Heart left ventricle (tissue), 16 donors: Measurements from ENCODE around the gene WNT10A. TPM values are rescaled to one million over a fixed set of nuclear protein-coding genes. Genes with fewer than 3 reads are reported as not detected.

ENCODE experiments used
- ATAC-seq, 4 donors: fragments of 200-7000 bp; cut with Tn5 transposase; one replicate each; pipeline ENCODE4 v1.9.1; 2020 to 2022; ENCODE audit warnings: moderate library complexity in 4 of 4, mild to moderate bottlenecking in 3 of 4, moderate number of reproducible peaks in 1 of 4
- DNase-seq, 5 donors: peaks; one replicate each; pipeline ENCODE4 v3.0.0-alpha.2; 2020
- H3K27ac ChIP-seq, 12 donors: fragments of 200-600 bp; sonication (generic) in 4 of 12; one replicate each; pipeline versions ENCODE4 v1.5.0 to v1.8.0; 2016 to 2022; ENCODE audit warnings: mild to moderate bottlenecking in 2 of 12
- H3K27me3 ChIP-seq, 9 donors: fragments of 200-600 bp; sonication (generic) in 2 of 9; one replicate each; pipeline versions ENCODE4 v1.5.1 to v1.8.0; 2016 to 2022; ENCODE audit warnings: mild to moderate bottlenecking in 3 of 9
- H3K36me3 ChIP-seq, 9 donors: fragments of 200-600 bp; sonication (generic) in 2 of 9; one replicate each; pipeline versions ENCODE4 v1.5.0 to v1.8.0; 2018 to 2022; ENCODE audit warnings: mild to moderate bottlenecking in 2 of 9
- H3K4me1 ChIP-seq, 12 donors: fragments of 200-600 bp; sonication (generic) in 4 of 12; one replicate each; pipeline versions ENCODE4 v1.5.0 to v1.8.0; 2016 to 2022; ENCODE audit warnings: mild to moderate bottlenecking in 3 of 12
- H3K4me3 ChIP-seq, 12 donors: fragments of 200-600 bp; sonication (generic) in 4 of 12; one replicate each; pipeline versions ENCODE4 v1.5.0 to v1.8.0; 2017 to 2022; ENCODE audit warnings: mild to moderate bottlenecking in 9 of 12, moderate library complexity in 4 of 12
- H3K9me3 ChIP-seq, 12 donors: fragments of 200-600 bp; sonication (generic) in 4 of 12; one replicate each; pipeline versions ENCODE4 v1.5.0 to v1.8.0; 2016 to 2022; ENCODE audit warnings: mild to moderate bottlenecking in 1 of 12
- CTCF ChIP-seq, 12 donors: fragments of 200-600 bp; sonication (generic) in 4 of 12; IDR thresholded peaks; one replicate each; pipeline versions ENCODE4 v1.5.0 to v1.8.0; 2018 to 2022; ENCODE audit warnings: antibody characterized with exemption in 12 of 12, mild to moderate bottlenecking in 5 of 12
- POLR2A ChIP-seq, 2 donors: fragments of 450-650 bp; IDR thresholded peaks; one replicate each; pipeline ENCODE4 v1.6.1; 2017; ENCODE audit warnings: antibody characterized with exemption in 2 of 2, mild to moderate bottlenecking in 2 of 2, moderate library complexity in 2 of 2
- WGBS, 4 donors: extraction: QIAGEN DNeasy Blood & Tissue Kit in 2 of 4; methylation state at CpG; one replicate each; pipeline versions ENCODE4 v1.1.5 to v1.1.7; 2013 to 2018; 5-methylcytosine and 5-hydroxymethylcytosine counted together
- intact Hi-C, 10 donors: fragments of 100-400 bp; cut with DNase I; formaldehyde crosslinking; loops; one replicate each; pipeline versions ENCODE4 v1.11.1 to v1.14.2; 2022
- polyA plus RNA-seq, 2 donors: library from polyadenylated mRNA; stranded (reverse); fragments of 200-250 nt; gene quantifications; one replicate each; pipeline ENCODE4 v1.2.3, GENCODE V29; 2013
- total RNA-seq, 9 donors: library from RNA; depleted of rRNA in 2 of 9; stranded (reverse); fragments of >200 nt in 2 of 9; fragmentation: NEBNext Ultra II Directional in 3 of 9; extraction: Animal tissue kit (Norgen Biotek cat#: 25700) in 3 of 9; gene quantifications; one replicate each; pipeline versions ENCODE4 v1.1.0 to v1.2.4, GENCODE V29; 2016 to 2023
- donor health status: ischemic (EF 13 %, LVEDD 7.1; RV severe dilation, severe dysfunction).
- donor health status: healthy with polysubstance abuse.
- donor health status: DM: no; HTN: yes; CAD: no.
- donor health status: DM: no; HTN: no; CAD: no.
- donor health status: ischemic (EF 25% LVEDD 6.9; RV normal size, moderate dysfunction).
- donor health status: ischemic (EF 25% LVEDD 5.7; RV mildly dilated, moderate dysfunction).
- donor health status: healthy.
- donor health status: DM: yes; HTN: yes; CAD: no.
- donor health status: ischemic (EF 35%, LVEDD 5.7; RV mildly dilated, moderate dysfunction).
- donor health status: nonischemic (EF 11% LVEDD 7.7; RV severe dilation, severe dysfunction).
- donor health status: DM: yes; HTN: yes; CAD: no.
- donor health status: PGD.
- donor health status: ischemic (EF 29% LVEDD 5.4; RV normal size, mild dysfunction).
- donor health status: nonischemic (EF 23%, LVEDD 6.1; RV moderate dilation, normal function).

Gene WNT10A
- total and polyA plus RNA-seq, 11 donors = 0.08 to 1.3 (median 0.16) TPM; not detected in 8

DNA sequence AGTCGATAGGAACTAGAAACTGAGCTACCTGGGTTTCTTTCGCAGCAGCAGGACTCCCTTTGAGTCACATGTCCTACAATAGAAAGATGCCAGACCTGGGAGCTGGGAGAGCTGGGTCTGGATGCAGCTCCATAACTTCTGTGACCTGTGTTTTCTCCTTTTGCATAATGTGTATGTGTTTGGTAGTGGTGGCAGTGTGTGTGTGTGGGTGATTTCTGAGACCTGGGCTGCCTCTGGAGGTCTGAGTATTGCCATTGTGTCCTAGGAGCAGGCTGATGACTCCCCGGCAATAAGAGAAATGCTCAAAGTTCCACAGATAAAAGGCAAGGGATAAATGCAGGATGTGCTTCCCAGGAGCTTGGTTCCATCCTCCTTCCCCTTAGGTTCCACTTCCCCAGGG lies 6.4 kb downstream of the WNT10A start:
- Histone ChIP-seq H3K4me1 (peaks cover 0 to 17% (median 7%) of the 10 kb centered on the region in 12 donors), H3K36me3 (no peaks in the 10 kb centered on the region), H3K27ac (no peak overlapping the region), H3K27me3 (peaks cover 0 to 38% (median 17%) of the 10 kb centered on the region in 9 donors), H3K4me3 (no peak overlapping the region), H3K9me3 (no peaks in the 10 kb centered on the region)
- TF ChIP-seq POLR2A (IDR thresholded peaks at IDR 0.05) = no peak
- DNase-seq = no peak
- WGBS, 4 donors = 66 to 84% (median 74%) methylated on average over 3 of the region's 3 CpGs
- no peak for ATAC-seq
- intact Hi-C loops = no loop called here

GRCh38 chr2:218888341-218888740 lies 7.7 kb downstream of the WNT10A start:
- TF ChIP-seq POLR2A (IDR thresholded peaks at IDR 0.05) (no peak), CTCF (IDR thresholded peaks at IDR 0.05) (no peak)
- ATAC-seq (no peak), DNase-seq (no peak)
- Histone ChIP-seq H3K27ac (no peak overlapping the region), H3K36me3 (no peaks in the 10 kb centered on the region), H3K27me3 (peaks cover 0 to 36% (median 17%) of the 10 kb centered on the region in 9 donors), H3K4me1 (peaks cover 0 to 20% (median 8%) of the 10 kb centered on the region in 12 donors), H3K4me3 (no peak overlapping the region), H3K9me3 (no peaks in the 10 kb centered on the region)
- WGBS, 4 donors = 63 to 93% (median 78%) methylated on average over 4 to 5 of the region's 5 CpGs
- intact Hi-C loops = no loop called here

DNA sequence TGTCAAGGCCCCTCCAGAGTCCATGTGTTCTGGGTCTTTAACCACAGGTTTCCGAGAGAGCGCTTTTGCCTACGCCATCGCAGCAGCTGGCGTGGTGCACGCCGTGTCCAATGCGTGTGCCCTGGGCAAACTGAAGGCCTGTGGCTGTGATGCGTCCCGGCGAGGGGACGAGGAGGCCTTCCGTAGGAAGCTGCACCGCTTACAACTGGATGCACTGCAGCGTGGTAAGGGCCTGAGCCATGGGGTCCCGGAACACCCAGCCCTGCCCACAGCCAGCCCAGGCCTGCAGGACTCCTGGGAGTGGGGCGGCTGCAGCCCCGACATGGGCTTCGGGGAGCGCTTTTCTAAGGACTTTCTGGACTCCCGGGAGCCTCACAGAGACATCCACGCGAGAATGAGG lies 9.3 kb downstream of the WNT10A start:
- no peak overlapping the region for H3K4me3 ChIP-seq
- peaks cover 8 to 36% (median 23%) of the 10 kb centered on the region in 9 donors for H3K27me3 ChIP-seq
- no peak overlapping the region for H3K27ac ChIP-seq
- intact Hi-C loops = no loop called here
- H3K9me3 ChIP-seq = no peaks in the 10 kb centered on the region
- no peak for DNase-seq
- 68 to 82% (median 77%) methylated on average over 17 to 23 of the region's 23 CpGs for WGBS, 4 donors
- ATAC-seq = no peak
- H3K36me3 ChIP-seq = no peaks in the 10 kb centered on the region
- TF ChIP-seq POLR2A (IDR thresholded peaks at IDR 0.05) (no peak), CTCF (IDR thresholded peaks at IDR 0.05) (no peak)
- peaks cover 0 to 17% (median 6%) of the 10 kb centered on the region in 12 donors for H3K4me1 ChIP-seq

- no peak overlapping the region for H3K27ac ChIP-seq
- no peak for TF ChIP-seq CTCF (IDR thresholded peaks at IDR 0.05)
- TF ChIP-seq POLR2A (IDR thresholded peaks at IDR 0.05) = no peak
- ATAC-seq (no peak), DNase-seq (no peak)
- H3K9me3 ChIP-seq = no peaks in the 10 kb centered on the region
- peaks cover 0 to 17% (median 6%) of the 10 kb centered on the region in 12 donors for H3K4me1 ChIP-seq
- H3K27me3 ChIP-seq = peaks cover 12 to 38% (median 27%) of the 10 kb centered on the region in 9 donors
- intact Hi-C loops = no loop called here
- no peaks in the 10 kb centered on the region for H3K36me3 ChIP-seq
- WGBS, 4 donors = 59 to 73% (median 66%) methylated on average over 3 of the region's 3 CpGs
- no peak overlapping the region for H3K4me3 ChIP-seq
Measured at GRCh38 chr2:218890369-218890768, 9.7 kb downstream of the WNT10A start.
